GM19397 (cell line): ENCODE measurements around the gene TUBB4A.
"Not testable (repeated sequence)": the region's sequence is repeated elsewhere in the genome, so short reads cannot be mapped to it uniquely, and the experiment has no call there.

Experiments
- ATAC-seq: cut with Tn5 transposase; IDR thresholded peaks from one replicate; pipeline ENCODE4 v1.9.1; 2021; ENCODE audit warnings: mild to moderate bottlenecking, moderate library complexity; ENCODE audit not compliant: unreplicated experiment

TUBB4A gene

GRCh38 chr19:6527893-6528543 lies 25.9 kb upstream of the TUBB4A start:
- ATAC-seq: peak; percentile 40

GRCh38 chr19:6524311-6524710 lies 22.2 kb upstream of the TUBB4A start:
- ATAC-seq: no peak

- ATAC-seq: no peak
These were observed 20.6 kb upstream of the TUBB4A start for GRCh38 chr19:6522712-6523111.

- peak; percentile 42 for ATAC-seq
These were observed 19.9 kb upstream of the TUBB4A start for GRCh38 chr19:6521718-6522646.

GRCh38 chr19:6519289-6519688 lies 17.2 kb upstream of the TUBB4A start:
- ATAC-seq: no peak

- ATAC-seq: no peak
These were observed 16.2 kb upstream of the TUBB4A start for GRCh38 chr19:6518145-6518911.

GRCh38 chr19:6516659-6517291 lies 14.7 kb upstream of the TUBB4A start:
- peak; percentile 44 for ATAC-seq

GRCh38 chr19:6516018-6516658 lies 14.0 kb upstream of the TUBB4A start:
- peak; percentile 37 for ATAC-seq

GRCh38 chr19:6514926-6515544 lies 12.9 kb upstream of the TUBB4A start:
- no peak for ATAC-seq

GRCh38 chr19:6514089-6514488 lies 12.0 kb upstream of the TUBB4A start:
- no peak for ATAC-seq

- no peak for ATAC-seq
These were observed 8.5 kb upstream of the TUBB4A start for GRCh38 chr19:6510618-6511017.

- no peak for ATAC-seq
These were observed 7.2 kb upstream of the TUBB4A start for GRCh38 chr19:6509118-6509971.

GRCh38 chr19:6508028-6508771 lies 6.1 kb upstream of the TUBB4A start:
- not testable (repeated sequence) for ATAC-seq

- ATAC-seq: no peak
These were observed 1.5 kb upstream of the TUBB4A start for GRCh38 chr19:6503407-6504201.

GRCh38 chr19:6500837-6501739 lies 1.0 kb downstream of the TUBB4A start:
- ATAC-seq: no peak

GRCh38 chr19:6499052-6499790 lies 2.9 kb downstream of the TUBB4A start:
- no peak for ATAC-seq
